OCI-LY1 (cell line): ENCODE results near the gene ZNF579.

Experiments used
- EZH2 ChIP-seq: fragments of 200-600 bp; sonication (generic), shearing (Covaris generic); IDR thresholded peaks from 2 replicates; pipeline ENCODE4 v1.8.0; 2017; ENCODE audit warnings: borderline replicate concordance, mixed run types, mild to moderate bottlenecking, antibody characterized with exemption, low read length, moderate library complexity, mixed read lengths
- TF ChIP-seq, protein P1 (sequence below): fragments of 200-600 bp; sonication (generic), shearing (Covaris generic); IDR thresholded peaks from 2 replicates; pipeline ENCODE4 v1.5.1; 2017; ENCODE audit warnings: mild to moderate bottlenecking, antibody characterized with exemption, low read length, moderate library complexity, mixed read lengths

GRCh38 chr19:55590109-55590508 is 9.5 kb upstream of the ZNF579 start:
- TF ChIP-seq, protein P1, sequence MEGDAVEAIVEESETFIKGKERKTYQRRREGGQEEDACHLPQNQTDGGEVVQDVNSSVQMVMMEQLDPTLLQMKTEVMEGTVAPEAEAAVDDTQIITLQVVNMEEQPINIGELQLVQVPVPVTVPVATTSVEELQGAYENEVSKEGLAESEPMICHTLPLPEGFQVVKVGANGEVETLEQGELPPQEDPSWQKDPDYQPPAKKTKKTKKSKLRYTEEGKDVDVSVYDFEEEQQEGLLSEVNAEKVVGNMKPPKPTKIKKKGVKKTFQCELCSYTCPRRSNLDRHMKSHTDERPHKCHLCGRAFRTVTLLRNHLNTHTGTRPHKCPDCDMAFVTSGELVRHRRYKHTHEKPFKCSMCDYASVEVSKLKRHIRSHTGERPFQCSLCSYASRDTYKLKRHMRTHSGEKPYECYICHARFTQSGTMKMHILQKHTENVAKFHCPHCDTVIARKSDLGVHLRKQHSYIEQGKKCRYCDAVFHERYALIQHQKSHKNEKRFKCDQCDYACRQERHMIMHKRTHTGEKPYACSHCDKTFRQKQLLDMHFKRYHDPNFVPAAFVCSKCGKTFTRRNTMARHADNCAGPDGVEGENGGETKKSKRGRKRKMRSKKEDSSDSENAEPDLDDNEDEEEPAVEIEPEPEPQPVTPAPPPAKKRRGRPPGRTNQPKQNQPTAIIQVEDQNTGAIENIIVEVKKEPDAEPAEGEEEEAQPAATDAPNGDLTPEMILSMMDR: no peak
- no peak for TF ChIP-seq EZH2
